Measurements from ENCODE around the gene PRR15L. TPM values are rescaled to one million over a fixed set of nuclear protein-coding genes. Genes with fewer than 3 reads are reported as not detected.
A peak's percentile ranks its signal among the peaks of the same experiment; 100 is the strongest.

PRR15L gene
- total and polyA plus RNA-seq, 2 of the 8 experiments (the other 6 are each of a cell fraction or from before 2014, with no cell fraction given), result 0.26 to 1.1 TPM

- TF ChIP-seq EP300 (IDR thresholded peaks at IDR 0.05; ENCODE audit: borderline replicate concordance in 1 of 2, low read depth in 2 of 2, low read length in 2 of 2) (0 out of 3 replicates have a peak, but pooled peaks of 1 of the 2 experiments have one; percentile 6), SP4 (IDR thresholded peaks at IDR 0.05; ENCODE audit: low read length) (no peak), USF2 (IDR thresholded peaks at IDR 0.05; ENCODE audit: low read length) (no peak), CREB1 (IDR thresholded peaks at IDR 0.05) (no peak), KDM1A (IDR thresholded peaks at IDR 0.05; ENCODE audit: borderline replicate concordance, low read length) (no peak)
Observed at GRCh38 chr17:47902039-47902744, 55.5 kb downstream of the PRR15L start (continued).

Other genes starting within 250 kb of the PRR15L start
- not detected in 2 replicates for gene TBX21, start 224.6 kb downstream of the PRR15L start, total RNA-seq (2021; fragmentation: NEBNext Ultra II Directional; extraction: Animal tissue kit (Norgen Biotek cat#: 25700))
- 0.05 TPM in 1 of 2 replicates, not detected in the other for gene TBX21, start 224.6 kb downstream of the PRR15L start, polyA plus RNA-seq (2011; rRNA removed)
- 8.9 and 9.6 TPM in 2 replicates for gene OSBPL7, start 136.1 kb downstream of the PRR15L start, total RNA-seq (2021; fragmentation: NEBNext Ultra II Directional; extraction: Animal tissue kit (Norgen Biotek cat#: 25700))
- gene OSBPL7, start 136.1 kb downstream of the PRR15L start, polyA plus RNA-seq (2011; rRNA removed), result 7.2 and 10.0 TPM in 2 replicates
- gene MRPL10, start 126.3 kb downstream of the PRR15L start, total RNA-seq (2021; fragmentation: NEBNext Ultra II Directional; extraction: Animal tissue kit (Norgen Biotek cat#: 25700)), result 83.0 and 85.3 TPM in 2 replicates
- 213 and 214 TPM in 2 replicates for gene MRPL10, start 126.3 kb downstream of the PRR15L start, polyA plus RNA-seq (2011; rRNA removed)
- 0.36 TPM in 1 of 2 replicates, not detected in the other for gene LRRC46, start 126.2 kb downstream of the PRR15L start, total RNA-seq (2021; fragmentation: NEBNext Ultra II Directional; extraction: Animal tissue kit (Norgen Biotek cat#: 25700))
- gene LRRC46, start 126.2 kb downstream of the PRR15L start, polyA plus RNA-seq (2011; rRNA removed), result 0.16 and 0.18 TPM in 2 replicates
- 24.4 and 27.4 TPM in 2 replicates for gene SCRN2, start 116.6 kb downstream of the PRR15L start, total RNA-seq (2021; fragmentation: NEBNext Ultra II Directional; extraction: Animal tissue kit (Norgen Biotek cat#: 25700))
- 42.3 and 61.1 TPM in 2 replicates for gene SCRN2, start 116.6 kb downstream of the PRR15L start, polyA plus RNA-seq (2011; rRNA removed)
- gene SP6, start 106.7 kb downstream of the PRR15L start, total RNA-seq (2021; fragmentation: NEBNext Ultra II Directional; extraction: Animal tissue kit (Norgen Biotek cat#: 25700)), result 1.5 and 1.6 TPM in 2 replicates
- gene SP6, start 106.7 kb downstream of the PRR15L start, polyA plus RNA-seq (2011; rRNA removed), result 1.2 and 1.5 TPM in 2 replicates
- 11.0 and 13.8 TPM in 2 replicates for gene SP2, start 61.6 kb downstream of the PRR15L start, total RNA-seq (2021; fragmentation: NEBNext Ultra II Directional; extraction: Animal tissue kit (Norgen Biotek cat#: 25700))
- 5.6 and 9.5 TPM in 2 replicates for gene SP2, start 61.6 kb downstream of the PRR15L start, polyA plus RNA-seq (2011; rRNA removed)
- 7.0 and 8.8 TPM in 2 replicates for gene PNPO, start 16.3 kb downstream of the PRR15L start, total RNA-seq (2021; fragmentation: NEBNext Ultra II Directional; extraction: Animal tissue kit (Norgen Biotek cat#: 25700))
- gene PNPO, start 16.3 kb downstream of the PRR15L start, polyA plus RNA-seq (2011; rRNA removed), result 7.5 and 8.1 TPM in 2 replicates
- 88.2 and 97.6 TPM in 2 replicates for gene CDK5RAP3, start 13.2 kb upstream of the PRR15L start, total RNA-seq (2021; fragmentation: NEBNext Ultra II Directional; extraction: Animal tissue kit (Norgen Biotek cat#: 25700))
- gene CDK5RAP3, start 13.2 kb upstream of the PRR15L start, polyA plus RNA-seq (2011; rRNA removed), result 93.2 and 119 TPM in 2 replicates
- not detected in 2 replicates for gene COPZ2, start 79.9 kb upstream of the PRR15L start, total RNA-seq (2021; fragmentation: NEBNext Ultra II Directional; extraction: Animal tissue kit (Norgen Biotek cat#: 25700))
- gene COPZ2, start 79.9 kb upstream of the PRR15L start, polyA plus RNA-seq (2011; rRNA removed), result 0.24 and 0.25 TPM in 2 replicates
- 140 and 148 TPM in 2 replicates for gene NFE2L1, start 90.5 kb upstream of the PRR15L start, total RNA-seq (2021; fragmentation: NEBNext Ultra II Directional; extraction: Animal tissue kit (Norgen Biotek cat#: 25700))
- 143 and 173 TPM in 2 replicates for gene NFE2L1, start 90.5 kb upstream of the PRR15L start, polyA plus RNA-seq (2011; rRNA removed)
- 166 and 173 TPM in 2 replicates for gene CBX1, start 143.6 kb upstream of the PRR15L start, total RNA-seq (2021; fragmentation: NEBNext Ultra II Directional; extraction: Animal tissue kit (Norgen Biotek cat#: 25700))
- gene CBX1, start 143.6 kb upstream of the PRR15L start, polyA plus RNA-seq (2011; rRNA removed), result 23.8 and 38.7 TPM in 2 replicates
- 20.9 and 21.1 TPM in 2 replicates for gene SNX11, start 149.9 kb upstream of the PRR15L start, total RNA-seq (2021; fragmentation: NEBNext Ultra II Directional; extraction: Animal tissue kit (Norgen Biotek cat#: 25700))
- gene SNX11, start 149.9 kb upstream of the PRR15L start, polyA plus RNA-seq (2011; rRNA removed), result 16.3 and 21.4 TPM in 2 replicates

All from H1 (cell line).